HCT116 (cell line): ENCODE data around the gene GRIN2C. TPM values are rescaled to one million over a fixed set of nuclear protein-coding genes. Genes with fewer than 3 reads are reported as not detected.

ENCODE experiments used
- ATAC-seq: fragments of 200-7000 bp; cut with Tn5 transposase; 2 replicates; pipeline ENCODE4 v1.9.1; 2020; ENCODE audit warnings: mild to moderate bottlenecking, moderate library complexity
- BruUV-seq: library from RNA; stranded (reverse); fragments of 400-500 nt; replicated peaks from 2 replicates; lab custom pipeline; 2021; lab: Mats Ljungman, UMichigan
- CTCF ChIA-PET: fragments of 300-600 bp; sonication (Branson Sonifier 250); formaldehyde crosslinking; loops from one replicate; lab custom pipeline; 2021; ENCODE audit warnings: antibody characterized with exemption; lab: Charles Lee
- POLR2A ChIA-PET: fragments of 300-600, 350-600 bp; sonication (Branson Sonifier 250); formaldehyde crosslinking; loops from one replicate; lab custom pipeline; 2021; ENCODE audit warnings: antibody characterized with exemption; lab: Charles Lee
- RAD21 ChIA-PET, 2 experiments: fragments of 300-600 bp; sonication (Branson Sonifier 250); formaldehyde crosslinking; loops; one replicate each; lab custom pipeline; 2023; ENCODE audit warnings: low total read pairs in 2 of 2; ENCODE audit not compliant: uncharacterized antibody in 2 of 2, unreplicated experiment in 2 of 2, low non-redundant PET in 1 of 2; lab: Charles Lee
- DNase-seq: peaks from one replicate; pipeline ENCODE4 v3.0.0-alpha.2; 2010; ENCODE audit warnings: low read depth, low spot score
- H2AFZ ChIP-seq: fragments of 200-600 bp; shearing (Covaris generic), sonication (generic); 2 replicates; pipeline ENCODE4 v1.6.1; 2017; ENCODE audit warnings: low read depth, mixed run types, mixed read lengths, antibody characterized with exemption, low read length; ENCODE audit not compliant: poor library complexity, severe bottlenecking
- H3K27ac ChIP-seq: 2 replicates; pipeline ENCODE4 v1.5.1; 2012; ENCODE audit warnings: low read depth, low read length
- H3K27me3 ChIP-seq: fragments of 200-600 bp; sonication (generic); 2 replicates; pipeline ENCODE4 v1.6.1; 2016; ENCODE audit warnings: mixed run types, low read length, mixed read lengths; ENCODE audit not compliant: insufficient read depth
- H3K36me3 ChIP-seq, 2 experiments: fragments of 200-500 bp in 1 of 2; fragments of 200-600 bp in 1 of 2; sonication (Bioruptor generic) in 1 of 2; sonication (generic) in 1 of 2; 2 replicates each; pipeline versions ENCODE4 v1.5.1 to v1.6.1; 2014 to 2016; ENCODE audit warnings: low read length in 2 of 2, inconsistent platforms in 1 of 2, mixed read lengths in 1 of 2, mixed run types in 1 of 2; ENCODE audit not compliant: insufficient read depth in 2 of 2, control insufficient read depth in 1 of 2
- H3K4me1 ChIP-seq, 2 experiments: fragments of 200-600 bp in 1 of 2; sonication (generic) in 1 of 2; 2 replicates each; pipeline versions ENCODE4 v1.5.1 to v1.6.1; 2012 to 2017; ENCODE audit warnings: low read length in 2 of 2, inconsistent platforms in 1 of 2, mild to moderate bottlenecking in 1 of 2, mixed read lengths in 1 of 2, mixed run types in 1 of 2, moderate library complexity in 1 of 2; ENCODE audit not compliant: insufficient read depth in 2 of 2, control insufficient read depth in 1 of 2
- H3K4me2 ChIP-seq: fragments of 200-600 bp; sonication (generic); 2 replicates; pipeline ENCODE4 v1.6.1; 2017; ENCODE audit warnings: mixed run types, low read length, mixed read lengths
- H3K4me3 ChIP-seq, 2 experiments: fragments of 200-600 bp in 1 of 2; sonication (generic) in 1 of 2; replicated peaks in 1 of 2; 2 replicates each; pipeline ENCODE4 v1.5.1; 2011 to 2016; ENCODE audit warnings: low read length in 2 of 2, control low read depth in 1 of 2, low read depth in 1 of 2, mild to moderate bottlenecking in 1 of 2, mixed read lengths in 1 of 2, mixed run types in 1 of 2
- H3K79me2 ChIP-seq: fragments of 200-600 bp; sonication (generic); 2 replicates; pipeline ENCODE4 v1.6.1; 2017; ENCODE audit warnings: mild to moderate bottlenecking, mixed run types, low read length, moderate library complexity, mixed read lengths; ENCODE audit not compliant: insufficient read depth
- H3K9ac ChIP-seq: fragments of 200-600 bp; sonication (generic); 2 replicates; pipeline ENCODE4 v1.6.1; 2016; ENCODE audit warnings: low read length, mixed read lengths
- H3K9me2 ChIP-seq: fragments of 200-600 bp; sonication (generic), shearing (Covaris generic); 2 replicates; pipeline ENCODE4 v1.6.1; 2017; ENCODE audit warnings: mixed run types, mild to moderate bottlenecking, moderate library complexity; ENCODE audit not compliant: insufficient read depth
- H3K9me3 ChIP-seq, 2 experiments: fragments of 200-500 bp in 1 of 2; fragments of 200-600 bp in 1 of 2; sonication (Bioruptor generic) in 1 of 2; sonication (generic) in 1 of 2; 2 replicates each; pipeline ENCODE4 v1.6.1; 2014 to 2017; ENCODE audit warnings: low read length in 2 of 2, mixed read lengths in 2 of 2, inconsistent platforms in 1 of 2, low read depth in 1 of 2, mild to moderate bottlenecking in 1 of 2, mixed run types in 1 of 2, moderate library complexity in 1 of 2; ENCODE audit not compliant: control insufficient read depth in 1 of 2, insufficient read depth in 1 of 2
- H4K20me1 ChIP-seq: fragments of 200-600 bp; sonication (generic), shearing (Covaris generic); 2 replicates; pipeline ENCODE4 v1.6.1; 2017; ENCODE audit warnings: mixed run types, mild to moderate bottlenecking, moderate library complexity; ENCODE audit not compliant: insufficient read depth
- ELF1 ChIP-seq: IDR thresholded peaks from 2 replicates; pipeline ENCODE4 v1.6.1; 2012; ENCODE audit warnings: low read depth, borderline replicate concordance
- EZH2 ChIP-seq: fragments of 200-600 bp; sonication (generic); IDR thresholded peaks from 2 replicates; pipeline ENCODE4 v1.6.1; 2017; ENCODE audit warnings: antibody characterized with exemption, mixed run types
- RAD21 ChIP-seq: IDR thresholded peaks from 2 replicates; pipeline ENCODE4 v1.6.1; 2012; ENCODE audit warnings: low read depth, mild to moderate bottlenecking
- SP1 ChIP-seq: IDR thresholded peaks from 2 replicates; pipeline ENCODE4 v1.6.1; 2012; ENCODE audit warnings: low read depth
- ZBTB33 ChIP-seq: IDR thresholded peaks from 2 replicates; pipeline ENCODE4 v1.6.1; 2011; ENCODE audit warnings: mild to moderate bottlenecking, low read length, moderate library complexity; ENCODE audit not compliant: insufficient replicate concordance; ENCODE audit errors: extremely low read depth
- ZFX ChIP-seq: fragments of 450-650 bp; IDR thresholded peaks from 2 replicates; pipeline ENCODE4 v1.6.1; 2017
- ZNF274 ChIP-seq: fragments of 200-500 bp; sonication (Bioruptor generic); IDR thresholded peaks from 2 replicates; pipeline ENCODE4 v1.6.1; 2014; ENCODE audit warnings: mild to moderate bottlenecking, low read depth, low read length, inconsistent platforms
- intact Hi-C: fragments of 100-400 bp; cut with micrococcal nuclease; formaldehyde crosslinking; loops from 2 replicates; pipeline ENCODE4 v1.10.0; 2022
- total RNA-seq: library from RNA; stranded (reverse); gene quantifications from one replicate; pipeline ENCODE4 v1.2.1, GENCODE V29; 2021; ENCODE audit not compliant: unreplicated experiment
- TF ChIP-seq, protein P1 (sequence below): IDR thresholded peaks from 2 replicates; pipeline ENCODE4 v1.6.1; 2012
- TF ChIP-seq, protein P2 (sequence below): IDR thresholded peaks from 2 replicates; pipeline ENCODE4 v1.6.1; 2012; ENCODE audit warnings: low read depth
- TF ChIP-seq, protein P3 (sequence below): IDR thresholded peaks from 2 replicates; pipeline ENCODE4 v1.6.1; 2012

Gene GRIN2C
- total RNA-seq, 1 experiment from 2014 or later = 2.2 TPM

DNA sequence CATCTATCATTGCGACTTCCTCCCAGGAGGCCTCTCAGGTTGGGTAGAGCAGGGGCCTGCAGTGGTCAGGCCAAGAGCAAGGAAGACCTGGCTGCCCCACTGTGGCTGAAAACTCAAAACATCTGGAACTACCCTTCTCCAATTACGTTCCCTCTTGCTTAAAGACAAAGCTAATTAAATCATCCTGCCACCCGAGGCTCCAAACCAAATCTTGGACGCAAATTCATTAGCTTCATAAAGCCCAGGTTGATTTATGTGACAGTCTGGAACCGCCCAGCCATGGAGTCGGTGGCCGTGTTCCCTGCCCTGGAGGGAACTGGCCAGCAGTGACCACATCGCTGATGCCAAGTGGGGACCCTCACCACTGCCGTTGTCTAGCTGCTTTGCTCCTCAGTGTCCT, 21.4 kb downstream of the GRIN2C start:
- H4K20me1 ChIP-seq = no peaks in the 10 kb centered on the region
- H3K27ac ChIP-seq = no peak overlapping the region
- peaks cover 7 to 22% of the 10 kb centered on the region in 2 experiments for H3K4me1 ChIP-seq
- ATAC-seq (no peak), DNase-seq (no peak)
- no peaks in the 10 kb centered on the region for H3K36me3 ChIP-seq
- intact Hi-C loops = no loop called here
- POLR2A ChIA-PET = interaction anchor here (1.5 kb wide), 1 partner anchor 35 kb away, joined by 4 read pairs; the partner anchor contains the start of gene FDXR
- no peak overlapping the region for H2AFZ ChIP-seq
- CTCF ChIA-PET = no interaction called here
- no peaks in the 10 kb centered on the region for H3K9me3 ChIP-seq
- no peaks in the 10 kb centered on the region for H3K79me2 ChIP-seq
- H3K4me2 ChIP-seq = no peak overlapping the region
- no peak overlapping the region for H3K9ac ChIP-seq
- no peak overlapping the region for H3K4me3 ChIP-seq
- BruUV-seq = no TSS peak
- no peaks in the 10 kb centered on the region for H3K27me3 ChIP-seq
- no peak for TF ChIP-seq SP1
- TF ChIP-seq, protein P1, sequence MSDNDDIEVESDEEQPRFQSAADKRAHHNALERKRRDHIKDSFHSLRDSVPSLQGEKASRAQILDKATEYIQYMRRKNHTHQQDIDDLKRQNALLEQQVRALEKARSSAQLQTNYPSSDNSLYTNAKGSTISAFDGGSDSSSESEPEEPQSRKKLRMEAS = no peak
- no peak for TF ChIP-seq ZFX
- TF ChIP-seq ZBTB33 = no peak
- TF ChIP-seq ZNF274 = no peak
- TF ChIP-seq RAD21 = no peak
- no peak for TF ChIP-seq EZH2
- TF ChIP-seq, protein P2, sequence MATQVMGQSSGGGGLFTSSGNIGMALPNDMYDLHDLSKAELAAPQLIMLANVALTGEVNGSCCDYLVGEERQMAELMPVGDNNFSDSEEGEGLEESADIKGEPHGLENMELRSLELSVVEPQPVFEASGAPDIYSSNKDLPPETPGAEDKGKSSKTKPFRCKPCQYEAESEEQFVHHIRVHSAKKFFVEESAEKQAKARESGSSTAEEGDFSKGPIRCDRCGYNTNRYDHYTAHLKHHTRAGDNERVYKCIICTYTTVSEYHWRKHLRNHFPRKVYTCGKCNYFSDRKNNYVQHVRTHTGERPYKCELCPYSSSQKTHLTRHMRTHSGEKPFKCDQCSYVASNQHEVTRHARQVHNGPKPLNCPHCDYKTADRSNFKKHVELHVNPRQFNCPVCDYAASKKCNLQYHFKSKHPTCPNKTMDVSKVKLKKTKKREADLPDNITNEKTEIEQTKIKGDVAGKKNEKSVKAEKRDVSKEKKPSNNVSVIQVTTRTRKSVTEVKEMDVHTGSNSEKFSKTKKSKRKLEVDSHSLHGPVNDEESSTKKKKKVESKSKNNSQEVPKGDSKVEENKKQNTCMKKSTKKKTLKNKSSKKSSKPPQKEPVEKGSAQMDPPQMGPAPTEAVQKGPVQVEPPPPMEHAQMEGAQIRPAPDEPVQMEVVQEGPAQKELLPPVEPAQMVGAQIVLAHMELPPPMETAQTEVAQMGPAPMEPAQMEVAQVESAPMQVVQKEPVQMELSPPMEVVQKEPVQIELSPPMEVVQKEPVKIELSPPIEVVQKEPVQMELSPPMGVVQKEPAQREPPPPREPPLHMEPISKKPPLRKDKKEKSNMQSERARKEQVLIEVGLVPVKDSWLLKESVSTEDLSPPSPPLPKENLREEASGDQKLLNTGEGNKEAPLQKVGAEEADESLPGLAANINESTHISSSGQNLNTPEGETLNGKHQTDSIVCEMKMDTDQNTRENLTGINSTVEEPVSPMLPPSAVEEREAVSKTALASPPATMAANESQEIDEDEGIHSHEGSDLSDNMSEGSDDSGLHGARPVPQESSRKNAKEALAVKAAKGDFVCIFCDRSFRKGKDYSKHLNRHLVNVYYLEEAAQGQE = no peak
- TF ChIP-seq, protein P3, sequence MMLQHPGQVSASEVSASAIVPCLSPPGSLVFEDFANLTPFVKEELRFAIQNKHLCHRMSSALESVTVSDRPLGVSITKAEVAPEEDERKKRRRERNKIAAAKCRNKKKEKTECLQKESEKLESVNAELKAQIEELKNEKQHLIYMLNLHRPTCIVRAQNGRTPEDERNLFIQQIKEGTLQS = no peak
- TF ChIP-seq ELF1 = no peak
- TF ChIP-seq, all 23 proteins: peak for 0
- no peaks in the 10 kb centered on the region for H3K9me2 ChIP-seq
- RAD21 ChIA-PET = no interaction called here
